ENCODE results near the gene FIGNL2.
A peak's percentile ranks its signal among the peaks of the same experiment; 100 is the strongest.

Gene FIGNL2

DNA sequence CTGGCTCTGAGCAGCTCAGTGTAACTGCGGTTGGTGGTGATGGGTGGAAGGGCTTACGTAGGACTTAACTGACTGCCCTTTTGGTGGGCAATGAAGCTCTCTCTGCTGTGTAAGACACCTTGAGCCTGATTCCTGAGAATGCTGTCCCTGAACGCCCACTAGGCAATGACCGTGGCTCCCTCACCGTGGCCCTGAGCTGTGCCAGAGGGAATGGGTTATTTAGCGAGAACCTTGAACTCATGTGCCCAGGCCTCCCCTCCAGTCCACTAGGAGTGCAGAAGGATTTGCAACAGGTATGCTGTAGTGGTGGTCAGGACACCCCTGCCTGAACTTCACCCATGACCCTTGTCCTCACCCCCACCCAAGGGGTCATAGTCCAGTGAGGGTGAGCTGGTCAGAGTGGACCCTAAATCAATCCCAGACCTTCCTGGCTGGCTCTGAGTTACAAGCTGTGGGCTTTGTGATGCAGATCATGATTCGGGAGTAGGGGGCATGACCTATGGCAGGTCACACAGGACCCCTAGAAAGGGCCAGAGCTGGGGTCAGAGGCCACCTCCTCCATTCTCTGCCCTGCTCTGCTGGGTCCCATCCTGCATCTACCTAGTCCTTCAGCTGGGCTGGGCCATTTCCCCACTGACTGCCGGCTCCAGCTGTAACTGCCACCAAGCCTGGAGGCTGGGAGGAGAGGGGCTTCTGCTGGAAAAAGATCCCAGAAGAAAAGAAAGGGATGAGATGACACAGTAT lies 24.9 kb upstream of the FIGNL2 start:
- no peak overlapping the region for H3K9ac ChIP-seq (ENCODE audit: low read length)
- H3K4me1 ChIP-seq (ENCODE audit: low read length): peaks cover 6% of the 10 kb centered on the region; the same call in 1 of the 2 replicates
- TF ChIP-seq CTCF (IDR thresholded peaks at IDR 0.05; ENCODE audit: low read depth, low read length): no peak
- no peak for TF ChIP-seq EZH2phosphoT487 (IDR thresholded peaks at IDR 0.05; ENCODE audit: low read depth)
- H3K27me3 ChIP-seq (ENCODE audit: low read depth, low read length): peaks cover 14% of the 10 kb centered on the region
- H3K4me2 ChIP-seq (ENCODE audit: low read length): no peak overlapping the region
- H3K9me3 ChIP-seq (ENCODE audit: insufficient read depth, low read length): no peaks in the 10 kb centered on the region
- no peak overlapping the region for H2AFZ ChIP-seq (ENCODE audit: low read depth, low read length)
- H4K20me1 ChIP-seq (ENCODE audit: insufficient read depth, low read length): no peaks in the 10 kb centered on the region
- H3K36me3 ChIP-seq (replicated peaks; ENCODE audit: low read depth, low read length): no peaks in the 10 kb centered on the region
- H3K27ac ChIP-seq (ENCODE audit: low read length): no peak overlapping the region
- no peaks in the 10 kb centered on the region for H3K79me2 ChIP-seq (ENCODE audit: low read length)
- no peak overlapping the region for H3K4me3 ChIP-seq (ENCODE audit: low read length)

- no peak overlapping the region for H2AFZ ChIP-seq (ENCODE audit: low read depth, low read length)
- no peaks in the 10 kb centered on the region for H3K9me3 ChIP-seq (ENCODE audit: insufficient read depth, low read length)
- no peak overlapping the region for H3K4me3 ChIP-seq (ENCODE audit: low read length)
- no peak overlapping the region for H3K27ac ChIP-seq (ENCODE audit: low read length)
- TF ChIP-seq CTCF (IDR thresholded peaks at IDR 0.05; ENCODE audit: low read depth, low read length): no peak
- TF ChIP-seq EZH2phosphoT487 (IDR thresholded peaks at IDR 0.05; ENCODE audit: low read depth): no peak
- no peak overlapping the region for H3K4me2 ChIP-seq (ENCODE audit: low read length)
- no peaks in the 10 kb centered on the region for H3K79me2 ChIP-seq (ENCODE audit: low read length)
- no peaks in the 10 kb centered on the region for H4K20me1 ChIP-seq (ENCODE audit: insufficient read depth, low read length)
- no peaks in the 10 kb centered on the region for H3K36me3 ChIP-seq (replicated peaks; ENCODE audit: low read depth, low read length)
- H3K27me3 ChIP-seq (ENCODE audit: low read depth, low read length): peaks cover 14% of the 10 kb centered on the region
- H3K4me1 ChIP-seq (ENCODE audit: low read length): peaks cover 6% of the 10 kb centered on the region; the same call in 1 of the 2 replicates
- no peak overlapping the region for H3K9ac ChIP-seq (ENCODE audit: low read length)
These were observed 24.1 kb upstream of the FIGNL2 start for GRCh38 chr12:51872689-51872981.

- peaks cover 14% of the 10 kb centered on the region for H3K27me3 ChIP-seq (ENCODE audit: low read depth, low read length)
- TF ChIP-seq CTCF (IDR thresholded peaks at IDR 0.05; ENCODE audit: low read depth, low read length): no peak
- TF ChIP-seq EZH2phosphoT487 (IDR thresholded peaks at IDR 0.05; ENCODE audit: low read depth): no peak
- no peak overlapping the region for H3K27ac ChIP-seq (ENCODE audit: low read length)
These were observed 23.6 kb upstream of the FIGNL2 start for GRCh38 chr12:51871918-51872688.

GRCh38 chr12:51871126-51871525 lies 22.6 kb upstream of the FIGNL2 start:
- H3K27ac ChIP-seq (ENCODE audit: low read length): no peak overlapping the region
- H4K20me1 ChIP-seq (ENCODE audit: insufficient read depth, low read length): no peaks in the 10 kb centered on the region
- peaks cover 14% of the 10 kb centered on the region for H3K27me3 ChIP-seq (ENCODE audit: low read depth, low read length)
- no peaks in the 10 kb centered on the region for H3K79me2 ChIP-seq (ENCODE audit: low read length)
- no peak overlapping the region for H3K4me2 ChIP-seq (ENCODE audit: low read length)
- no peak overlapping the region for H3K4me3 ChIP-seq (ENCODE audit: low read length)
- H3K4me1 ChIP-seq (ENCODE audit: low read length): peaks cover 6% of the 10 kb centered on the region; the same call in 1 of the 2 replicates
- no peak overlapping the region for H3K9ac ChIP-seq (ENCODE audit: low read length)
- peak; percentile 11; the same call in 1 of the 2 replicates for TF ChIP-seq CTCF (IDR thresholded peaks at IDR 0.05; ENCODE audit: low read depth, low read length)
- TF ChIP-seq EZH2phosphoT487 (IDR thresholded peaks at IDR 0.05; ENCODE audit: low read depth): no peak
- no peaks in the 10 kb centered on the region for H3K36me3 ChIP-seq (replicated peaks; ENCODE audit: low read depth, low read length)
- no peak overlapping the region for H2AFZ ChIP-seq (ENCODE audit: low read depth, low read length)
- no peaks in the 10 kb centered on the region for H3K9me3 ChIP-seq (ENCODE audit: insufficient read depth, low read length)

More at GRCh38 chr12:51871918-51872688, 23.6 kb upstream of the FIGNL2 start:
- Histone ChIP-seq H4K20me1 (ENCODE audit: insufficient read depth, low read length) (no peaks in the 10 kb centered on the region), H3K4me1 (ENCODE audit: low read length) (peaks cover 6% of the 10 kb centered on the region; the same call in 1 of the 2 replicates), H3K4me2 (ENCODE audit: low read length) (no peak overlapping the region), H3K9ac (ENCODE audit: low read length) (no peak overlapping the region), H3K9me3 (ENCODE audit: insufficient read depth, low read length) (no peaks in the 10 kb centered on the region), H3K4me3 (ENCODE audit: low read length) (no peak overlapping the region), H3K36me3 (replicated peaks; ENCODE audit: low read depth, low read length) (no peaks in the 10 kb centered on the region), H2AFZ (ENCODE audit: low read depth, low read length) (no peak overlapping the region), H3K79me2 (ENCODE audit: low read length) (no peaks in the 10 kb centered on the region)
